Parathyroid adenoma (tissue), 2 donors: ENCODE results near the gene HSPBAP1.

Experiments used
- H2AFZ ChIP-seq: fragments of 300-600 bp; sonication (generic); one replicate; pipeline ENCODE4 v1.7.0; 2017; ENCODE audit warnings: antibody characterized with exemption, mild to moderate bottlenecking
- H3K27ac ChIP-seq: fragments of 300-600 bp; sonication (generic); one replicate; pipeline ENCODE4 v1.7.0; 2017
- H3K27me3 ChIP-seq: fragments of 300-600 bp; sonication (generic); one replicate; pipeline ENCODE4 v1.7.0; 2017; ENCODE audit warnings: low read length; ENCODE audit not compliant: control insufficient read depth, insufficient read depth
- H3K36me3 ChIP-seq: fragments of 300-600 bp; sonication (generic); one replicate; pipeline ENCODE4 v1.7.0; 2017; ENCODE audit warnings: low read length; ENCODE audit not compliant: control insufficient read depth, insufficient read depth
- H3K4me1 ChIP-seq: fragments of 300-600 bp; sonication (generic); one replicate; pipeline ENCODE4 v1.7.0; 2017; ENCODE audit warnings: control low read depth
- H3K4me2 ChIP-seq: fragments of 300-600 bp; sonication (generic); one replicate; pipeline ENCODE4 v1.7.0; 2017; ENCODE audit warnings: low read length
- H3K4me3 ChIP-seq: fragments of 300-600 bp; sonication (generic); one replicate; pipeline ENCODE4 v1.7.0; 2017; ENCODE audit warnings: low read depth, low read length
- H3K79me2 ChIP-seq: fragments of 300-600 bp; sonication (generic); one replicate; pipeline ENCODE4 v1.7.0; 2017; ENCODE audit warnings: control low read depth
- H3K9ac ChIP-seq: fragments of 300-600 bp; sonication (generic); one replicate; pipeline ENCODE4 v1.7.0; 2017; ENCODE audit warnings: mild to moderate bottlenecking
- H3K9me3 ChIP-seq: fragments of 300-600 bp; sonication (generic); one replicate; pipeline ENCODE4 v1.7.0; 2017; ENCODE audit warnings: low read length; ENCODE audit not compliant: control insufficient read depth
- CTCF ChIP-seq: fragments of 300-600 bp; sonication (generic); IDR thresholded peaks from one replicate; pipeline ENCODE4 v1.7.0; 2017; ENCODE audit warnings: antibody characterized with exemption, mild to moderate bottlenecking
- donor health status: primary hyperparathyroidism.

The HSPBAP1 gene

GRCh38 chr3:122777563-122777962 lies 16.1 kb downstream of the HSPBAP1 start:
- Histone ChIP-seq H3K27me3 (no peaks in the 10 kb centered on the region), H3K4me1 (no peaks in the 10 kb centered on the region), H3K9ac (no peak overlapping the region), H3K4me3 (no peak overlapping the region), H3K79me2 (no peaks in the 10 kb centered on the region), H3K9me3 (no peaks in the 10 kb centered on the region), H2AFZ (no peak overlapping the region), H3K27ac (no peak overlapping the region), H3K4me2 (no peak overlapping the region), H3K36me3 (no peaks in the 10 kb centered on the region)
- no peak for TF ChIP-seq CTCF

- Histone ChIP-seq H2AFZ (no peak overlapping the region), H3K9me3 (no peaks in the 10 kb centered on the region), H3K27me3 (no peaks in the 10 kb centered on the region), H3K9ac (no peak overlapping the region), H3K79me2 (no peaks in the 10 kb centered on the region), H3K4me1 (no peaks in the 10 kb centered on the region), H3K36me3 (no peaks in the 10 kb centered on the region), H3K4me3 (no peak overlapping the region), H3K27ac (no peak overlapping the region), H3K4me2 (no peak overlapping the region)
- no peak for TF ChIP-seq CTCF
Measured at GRCh38 chr3:122776675-122777468, 16.8 kb downstream of the HSPBAP1 start.

- Histone ChIP-seq H3K9me3 (no peaks in the 10 kb centered on the region), H3K36me3 (no peaks in the 10 kb centered on the region), H3K4me2 (no peak overlapping the region), H2AFZ (no peak overlapping the region), H3K27ac (no peak overlapping the region), H3K9ac (no peak overlapping the region), H3K4me3 (no peak overlapping the region), H3K4me1 (no peaks in the 10 kb centered on the region), H3K27me3 (no peaks in the 10 kb centered on the region), H3K79me2 (no peaks in the 10 kb centered on the region)
- TF ChIP-seq CTCF = no peak
Measured at GRCh38 chr3:122774564-122774963, 19.1 kb downstream of the HSPBAP1 start.

DNA sequence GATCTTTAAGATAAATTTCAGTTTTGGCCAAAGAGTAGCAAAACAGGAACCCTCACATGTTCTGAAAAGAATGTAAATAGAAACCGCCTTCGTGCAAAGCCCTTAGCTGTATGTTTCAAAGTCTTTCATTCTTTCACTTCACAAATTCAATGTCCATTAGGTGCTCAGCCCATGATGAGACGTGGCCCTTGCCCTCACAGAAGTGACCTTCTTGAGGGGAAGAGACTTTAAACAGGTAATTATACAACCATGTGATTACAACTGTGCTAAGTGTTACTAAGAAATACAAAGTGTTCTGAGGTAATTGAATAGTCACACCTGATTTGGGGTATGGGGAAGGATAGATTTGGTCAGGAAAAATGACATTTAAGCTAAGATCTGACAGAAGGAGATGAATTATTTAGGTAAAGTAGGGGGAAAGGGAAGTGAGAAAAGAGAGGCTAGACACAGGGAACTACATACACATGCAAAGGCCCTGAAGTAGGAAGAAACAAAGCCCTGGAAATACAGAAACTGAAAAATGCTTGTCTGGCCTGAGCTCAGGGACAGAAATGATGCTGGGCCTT lies 19.6 kb downstream of the HSPBAP1 start:
- no peak overlapping the region for H3K9ac ChIP-seq
- no peak overlapping the region for H3K27ac ChIP-seq
- no peak overlapping the region for H3K4me2 ChIP-seq
- H3K4me1 ChIP-seq = no peaks in the 10 kb centered on the region
- no peaks in the 10 kb centered on the region for H3K27me3 ChIP-seq
- no peaks in the 10 kb centered on the region for H3K9me3 ChIP-seq
- no peaks in the 10 kb centered on the region for H3K36me3 ChIP-seq
- no peak overlapping the region for H2AFZ ChIP-seq
- no peaks in the 10 kb centered on the region for H3K79me2 ChIP-seq
- no peak for TF ChIP-seq CTCF
- no peak overlapping the region for H3K4me3 ChIP-seq

DNA sequence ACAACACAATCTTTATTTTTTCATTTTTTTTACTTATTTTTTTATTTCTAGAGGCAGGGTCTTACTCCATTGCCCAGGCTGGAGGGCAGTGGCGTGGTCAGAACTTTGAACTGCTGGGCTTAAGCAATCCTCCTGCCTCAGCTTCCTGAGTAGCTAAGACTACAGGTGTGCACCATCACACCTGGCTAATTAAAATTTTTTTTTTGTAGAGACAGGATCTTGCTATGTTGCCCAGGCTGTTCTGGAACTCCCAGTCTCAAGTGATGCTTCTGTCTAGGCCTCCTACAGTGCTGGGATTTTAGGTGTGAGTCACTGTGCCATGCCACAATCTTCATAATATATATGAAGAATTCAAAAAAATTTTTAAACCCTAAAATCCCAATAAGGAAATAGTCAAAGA lies 20.8 kb downstream of the HSPBAP1 start:
- no peaks in the 10 kb centered on the region for H3K36me3 ChIP-seq
- no peak overlapping the region for H3K9ac ChIP-seq
- no peak overlapping the region for H2AFZ ChIP-seq
- no peak for TF ChIP-seq CTCF
- no peaks in the 10 kb centered on the region for H3K79me2 ChIP-seq
- H3K9me3 ChIP-seq = no peaks in the 10 kb centered on the region
- H3K4me3 ChIP-seq = no peak overlapping the region
- no peak overlapping the region for H3K27ac ChIP-seq
- H3K27me3 ChIP-seq = no peaks in the 10 kb centered on the region
- no peak overlapping the region for H3K4me2 ChIP-seq
- no peaks in the 10 kb centered on the region for H3K4me1 ChIP-seq
